IMR-90 (cell line): ENCODE results near the gene GLRA3. TPM values are rescaled to one million over a fixed set of nuclear protein-coding genes. Genes with fewer than 3 reads are reported as not detected.

Experiments used
- ATAC-seq: fragments of 200-7000 bp; cut with Tn5 transposase; 2 replicates; pipeline ENCODE4 v1.9.1; 2020; ENCODE audit warnings: low read depth, mild to moderate bottlenecking, moderate library complexity
- BruUV-seq: library from RNA; stranded (reverse); fragments of 400-500 nt; replicated peaks from 2 replicates; lab custom pipeline; 2021; lab: Mats Ljungman, UMichigan
- CTCF ChIA-PET: fragments of 300-600 bp; formaldehyde crosslinking; extraction: SDS; loops from one replicate; lab custom pipeline; 2021; ENCODE audit warnings: antibody characterized with exemption; lab: Yijun Ruan, JAX
- POLR2A ChIA-PET: fragments of 300-600 bp; sonication (Branson Sonifier 250); formaldehyde crosslinking; loops from one replicate; lab custom pipeline; 2022; ENCODE audit warnings: antibody characterized with exemption; ENCODE audit not compliant: unreplicated experiment; lab: Charles Lee
- DNase-seq: peaks from one replicate; pipeline ENCODE4 v3.0.0; 2013
- H2AFZ ChIP-seq: replicated peaks from 2 replicates; pipeline ENCODE3; 2013; ENCODE audit warnings: low read length, mild to moderate bottlenecking; ENCODE audit not compliant: poor library complexity
- H2AK5ac ChIP-seq: 2 replicates; pipeline ENCODE4 v1.6.1; 2013; ENCODE audit warnings: low read depth, low read length, inconsistent platforms
- H2AK9ac ChIP-seq: replicated peaks from 2 replicates; pipeline ENCODE3; 2013; ENCODE audit warnings: mild to moderate bottlenecking, low read depth, low read length, moderate library complexity; ENCODE audit not compliant: poor library complexity
- H2BK120ac ChIP-seq: 2 replicates; pipeline ENCODE4 v1.6.1; 2013; ENCODE audit warnings: low read depth, low read length, inconsistent platforms
- H2BK15ac ChIP-seq: 3 replicates; pipeline ENCODE4 v1.6.1; 2013; ENCODE audit warnings: low read depth, low read length, inconsistent platforms
- H2BK20ac ChIP-seq: 2 replicates; pipeline ENCODE4 v1.6.1; 2013; ENCODE audit warnings: low read depth, mild to moderate bottlenecking, inconsistent platforms, low read length, moderate library complexity
- H2BK5ac ChIP-seq: 2 replicates; pipeline ENCODE4 v1.6.1; 2013; ENCODE audit warnings: mild to moderate bottlenecking, low read depth, low read length, inconsistent platforms; ENCODE audit not compliant: poor library complexity, severe bottlenecking
- H3K14ac ChIP-seq: replicated peaks from 2 replicates; pipeline ENCODE4 v1.6.1; 2013; ENCODE audit warnings: low read depth, low read length, inconsistent platforms
- H3K18ac ChIP-seq: 2 replicates; pipeline ENCODE4 v1.6.1; 2013; ENCODE audit warnings: low read depth, low read length, control low read depth
- H3K23ac ChIP-seq: 2 replicates; pipeline ENCODE4 v1.6.1; 2013; ENCODE audit warnings: low read depth, low read length, inconsistent platforms
- H3K27ac ChIP-seq: 2 replicates; pipeline ENCODE4 v1.5.1; 2013; ENCODE audit warnings: mild to moderate bottlenecking, control low read depth, low read length; ENCODE audit not compliant: insufficient read depth
- H3K27me3 ChIP-seq: 2 replicates; pipeline ENCODE4 v1.6.1; 2013; ENCODE audit warnings: low read length; ENCODE audit not compliant: control insufficient read depth, insufficient read depth
- H3K36me3 ChIP-seq: 2 replicates; pipeline ENCODE4 v1.6.1; 2013; ENCODE audit warnings: low read length, mixed read lengths; ENCODE audit not compliant: control insufficient read depth, insufficient read depth
- H3K4ac ChIP-seq: 2 replicates; pipeline ENCODE4 v1.6.1; 2013; ENCODE audit warnings: low read depth, low read length, inconsistent platforms
- H3K4me1 ChIP-seq: 2 replicates; pipeline ENCODE4 v1.6.1; 2013; ENCODE audit warnings: low read length, mixed read lengths; ENCODE audit not compliant: control insufficient read depth, insufficient read depth
- H3K4me2 ChIP-seq: 2 replicates; pipeline ENCODE4 v1.6.1; 2013; ENCODE audit warnings: low read depth, mild to moderate bottlenecking, control low read depth, low read length, moderate library complexity
- H3K4me3 ChIP-seq: 2 replicates; pipeline ENCODE4 v1.5.1; 2013; ENCODE audit warnings: low read depth, mild to moderate bottlenecking, control low read depth, low read length, moderate library complexity; ENCODE audit not compliant: insufficient read depth
- H3K56ac ChIP-seq: 2 replicates; pipeline ENCODE4 v1.6.1; 2013; ENCODE audit warnings: low read length, inconsistent platforms; ENCODE audit not compliant: insufficient read depth; ENCODE audit errors: extremely low read depth
- H3K79me1 ChIP-seq, 2 experiments: 2 replicates each; pipeline ENCODE4 v1.6.1; 2013; ENCODE audit warnings: low read length in 2 of 2, inconsistent platforms in 1 of 2, low read depth in 1 of 2
- H3K9ac ChIP-seq: 2 replicates; pipeline ENCODE4 v1.6.1; 2013; ENCODE audit warnings: low read depth, low read length, control low read depth
- H3K9me1 ChIP-seq: 2 replicates; pipeline ENCODE4 v1.6.1; 2013; ENCODE audit warnings: low read length, inconsistent platforms; ENCODE audit not compliant: insufficient read depth
- H3K9me3 ChIP-seq: 2 replicates; pipeline ENCODE4 v1.6.1; 2013; ENCODE audit warnings: low read length; ENCODE audit not compliant: control insufficient read depth, insufficient read depth
- H4K20me1 ChIP-seq: 2 replicates; pipeline ENCODE4 v1.6.1; 2013; ENCODE audit warnings: low read length, inconsistent platforms; ENCODE audit not compliant: insufficient read depth
- H4K5ac ChIP-seq: 2 replicates; pipeline ENCODE4 v1.6.1; 2013; ENCODE audit warnings: mild to moderate bottlenecking, low read depth, low read length, control low read depth
- H4K8ac ChIP-seq, 2 experiments: 2 replicates each; pipeline ENCODE4 v1.6.1; 2013; ENCODE audit warnings: low read depth in 2 of 2, low read length in 2 of 2, control low read depth in 1 of 2, inconsistent platforms in 1 of 2
- H4K91ac ChIP-seq: 2 replicates; pipeline ENCODE4 v1.6.1; 2013; ENCODE audit warnings: low read depth, low read length, inconsistent platforms; ENCODE audit not compliant: insufficient read depth
- CHD1 ChIP-seq: IDR thresholded peaks from 2 replicates; pipeline ENCODE4 v1.6.1; 2012; ENCODE audit warnings: low read depth, low read length, improper control_type of control experiment
- MAFK ChIP-seq: IDR thresholded peaks from 2 replicates; pipeline ENCODE4 v1.6.1; 2012; ENCODE audit warnings: low read depth, low read length, improper control_type of control experiment
- MAZ ChIP-seq: IDR thresholded peaks from 2 replicates; pipeline ENCODE4 v1.6.1; 2012; ENCODE audit warnings: low read depth, mild to moderate bottlenecking, low read length, improper control_type of control experiment, moderate library complexity, borderline replicate concordance
- MXI1 ChIP-seq: IDR thresholded peaks from 2 replicates; pipeline ENCODE4 v1.6.1; 2012; ENCODE audit warnings: low read depth, mild to moderate bottlenecking, low read length, moderate library complexity, borderline replicate concordance
- RFX5 ChIP-seq: IDR thresholded peaks from 2 replicates; pipeline ENCODE4 v1.8.0; 2012; ENCODE audit warnings: low read depth, mild to moderate bottlenecking, low read length, moderate library complexity
- WGBS, 2 experiments: methylation state at CpG; one replicate each; pipeline versions ENCODE4 v1.1.5 to v1.1.7; 2013; ENCODE audit warnings: missing lambda C conversion rate in 2 of 2; ENCODE audit not compliant: insufficient read length in 1 of 2; ENCODE audit errors: extremely low coverage in 2 of 2; 5-methylcytosine and 5-hydroxymethylcytosine counted together
- dilution Hi-C: fragments of 300-500 bp; cut with HindIII; formaldehyde crosslinking; loops from one replicate; pipeline ENCODE4 v1.14.3; 2018; ENCODE audit warnings: low sequenced_read_pairs; ENCODE audit not compliant: unreplicated experiment
- in situ Hi-C: fragments of 300-500 bp; cut with MboI; formaldehyde crosslinking; loops from 3 replicates; pipeline ENCODE4 v1.14.3; 2019; ENCODE audit warnings: low sequenced_read_pairs, inconsistent platforms, mixed read lengths
- intact Hi-C: fragments of 100-400 bp; cut with micrococcal nuclease; formaldehyde crosslinking; loops from 2 replicates; pipeline ENCODE4 v1.10.0; 2022
- polyA plus RNA-seq, 3 experiments: library from polyadenylated mRNA; depleted of rRNA; stranded (reverse); fragments of >200 nt; gene quantifications; 2 replicates each; pipeline ENCODE4 v1.2.3, GENCODE V29; 2012; ENCODE audit warnings: low replicate concordance in 1 of 3
- total RNA-seq: library from RNA; depleted of rRNA; stranded (reverse); fragments of >200 nt; gene quantifications from 2 replicates; pipeline ENCODE4 v1.2.3, GENCODE V29; 2012
- TF ChIP-seq, protein P1 (sequence below): fragments of 150-350 bp; IDR thresholded peaks from 2 replicates; pipeline ENCODE4 v1.6.1; 2017; ENCODE audit warnings: mild to moderate bottlenecking, antibody characterized with exemption, low read length, low read depth

Gene GLRA3
- total and polyA plus RNA-seq, 2 of the 4 experiments (the other 2 are of a cell fraction): not detected

- no peak overlapping the region for H3K4ac ChIP-seq
- no peak overlapping the region for H2BK20ac ChIP-seq
- TF ChIP-seq MXI1: no peak
- TF ChIP-seq RFX5: no peak
- TF ChIP-seq MAFK: no peak
- TF ChIP-seq CHD1: no peak
- TF ChIP-seq, protein P1, sequence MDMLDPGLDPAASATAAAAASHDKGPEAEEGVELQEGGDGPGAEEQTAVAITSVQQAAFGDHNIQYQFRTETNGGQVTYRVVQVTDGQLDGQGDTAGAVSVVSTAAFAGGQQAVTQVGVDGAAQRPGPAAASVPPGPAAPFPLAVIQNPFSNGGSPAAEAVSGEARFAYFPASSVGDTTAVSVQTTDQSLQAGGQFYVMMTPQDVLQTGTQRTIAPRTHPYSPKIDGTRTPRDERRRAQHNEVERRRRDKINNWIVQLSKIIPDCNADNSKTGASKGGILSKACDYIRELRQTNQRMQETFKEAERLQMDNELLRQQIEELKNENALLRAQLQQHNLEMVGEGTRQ: no peak
- no peak for TF ChIP-seq MAZ
- no peak overlapping the region for H3K4me3 ChIP-seq
- no peaks in the 10 kb centered on the region for H3K9me3 ChIP-seq
- no peak overlapping the region for H2AFZ ChIP-seq
- H3K18ac ChIP-seq: no peak overlapping the region
- BruUV-seq: no TSS peak
- H4K8ac ChIP-seq: no peak overlapping the region
- no peak overlapping the region for H2BK15ac ChIP-seq
- H4K91ac ChIP-seq: no peak overlapping the region
- ATAC-seq (no peak), DNase-seq (no peak)
- no peak overlapping the region for H3K9ac ChIP-seq
- H3K27ac ChIP-seq: no peak overlapping the region
- no peak overlapping the region for H3K56ac ChIP-seq
- no peaks in the 10 kb centered on the region for H3K4me1 ChIP-seq
- dilution Hi-C loops: no loop called here
- H3K23ac ChIP-seq: no peak overlapping the region
- ChIA-PET CTCF (no interaction called here), POLR2A (no interaction called here)
- H4K20me1 ChIP-seq: no peaks in the 10 kb centered on the region
- no peak overlapping the region for H2AK9ac ChIP-seq
- H4K5ac ChIP-seq: no peak overlapping the region
- H3K27me3 ChIP-seq: no peaks in the 10 kb centered on the region
- H3K9me1 ChIP-seq: no peaks in the 10 kb centered on the region
- WGBS, 2 experiments: no CpG with 5 or more reads among the region's 1 CpG
- no peak overlapping the region for H2AK5ac ChIP-seq
- no peak overlapping the region for H2BK120ac ChIP-seq
- no peaks in the 10 kb centered on the region for H3K36me3 ChIP-seq
- H3K4me2 ChIP-seq: no peak overlapping the region
- H3K79me1 ChIP-seq: no peaks in the 10 kb centered on the region
- intact Hi-C loops: no loop called here
- in situ Hi-C loops: no loop called here
- no peak overlapping the region for H3K14ac ChIP-seq
- H2BK5ac ChIP-seq: no peak overlapping the region
These were observed 217.3 kb downstream of the GLRA3 start for GRCh38 chr4:174611792-174612191.
